IPS-NIHi11 (cell line): ENCODE measurements around the gene REXO1.
"Not testable (repeated sequence)": the region's sequence is repeated elsewhere in the genome, so short reads cannot be mapped to it uniquely, and the experiment has no call there.

Experiments used
- DNase-seq: peaks from one replicate; pipeline ENCODE4 v3.0.0; 2012; ENCODE audit warnings: mixed read lengths, low spot score

Gene REXO1

GRCh38 chr19:1813192-1814182 is 34.8 kb downstream of the REXO1 start:
- no peak for DNase-seq

- peak; percentile 95 for DNase-seq
These were observed 35.7 kb downstream of the REXO1 start for GRCh38 chr19:1812426-1813191.

- DNase-seq, result peak; percentile 99
These were observed 36.3 kb downstream of the REXO1 start, which contains the start of gene ATP8B3 for GRCh38 chr19:1811942-1812425. TSS of gene ATP8B3 (minus strand) at chr19:1812276. CDS start at chr19:1811736, 540 bp downstream.

GRCh38 chr19:1811472-1811894 is 36.8 kb downstream of the REXO1 start:
- peak; percentile 43 for DNase-seq

DNA sequence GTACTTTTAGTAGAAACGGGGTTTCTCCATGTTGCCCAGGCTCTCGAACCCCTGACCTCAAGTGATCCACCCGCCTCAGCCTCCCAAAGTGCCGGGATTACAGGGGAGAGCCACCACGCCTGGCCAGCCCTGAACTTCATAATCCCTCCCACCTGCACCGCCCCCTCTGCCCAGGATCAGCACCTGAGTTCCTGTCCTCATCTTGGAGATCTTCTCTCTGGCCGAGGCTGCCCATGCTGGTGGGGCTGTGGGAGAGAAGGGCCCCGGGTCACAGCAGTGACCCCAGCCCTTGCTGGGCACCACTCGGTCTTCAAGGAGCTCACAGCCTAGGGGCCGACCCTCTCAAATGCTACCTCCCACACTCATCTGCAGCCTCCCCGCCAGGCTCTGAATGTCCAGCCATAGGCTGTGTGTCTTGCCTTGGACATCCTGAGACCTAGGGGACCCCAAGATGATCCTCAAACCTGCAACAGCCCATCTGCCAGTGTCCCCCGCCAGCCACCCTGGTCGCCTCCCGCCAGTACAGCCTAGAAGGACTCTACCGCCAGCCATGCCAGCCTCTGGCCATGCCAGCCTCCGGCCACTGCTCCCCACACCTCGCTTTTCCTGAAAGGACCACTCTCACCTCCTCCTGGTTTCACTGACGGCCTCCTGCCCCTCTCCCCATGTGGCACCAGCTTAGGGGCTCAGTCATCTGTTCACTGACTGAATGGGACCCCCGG is 37.7 kb downstream of the REXO1 start:
- DNase-seq, result no peak

GRCh38 chr19:1809678-1810077 is 38.6 kb downstream of the REXO1 start:
- peak; percentile 49 for DNase-seq

- no peak for DNase-seq
These were observed 39.9 kb downstream of the REXO1 start for GRCh38 chr19:1808395-1808731.

- DNase-seq, result peak; percentile 35
These were observed 40.4 kb downstream of the REXO1 start for GRCh38 chr19:1807695-1808394.

GRCh38 chr19:1807030-1807694 is 41.1 kb downstream of the REXO1 start:
- DNase-seq, result no peak

DNA sequence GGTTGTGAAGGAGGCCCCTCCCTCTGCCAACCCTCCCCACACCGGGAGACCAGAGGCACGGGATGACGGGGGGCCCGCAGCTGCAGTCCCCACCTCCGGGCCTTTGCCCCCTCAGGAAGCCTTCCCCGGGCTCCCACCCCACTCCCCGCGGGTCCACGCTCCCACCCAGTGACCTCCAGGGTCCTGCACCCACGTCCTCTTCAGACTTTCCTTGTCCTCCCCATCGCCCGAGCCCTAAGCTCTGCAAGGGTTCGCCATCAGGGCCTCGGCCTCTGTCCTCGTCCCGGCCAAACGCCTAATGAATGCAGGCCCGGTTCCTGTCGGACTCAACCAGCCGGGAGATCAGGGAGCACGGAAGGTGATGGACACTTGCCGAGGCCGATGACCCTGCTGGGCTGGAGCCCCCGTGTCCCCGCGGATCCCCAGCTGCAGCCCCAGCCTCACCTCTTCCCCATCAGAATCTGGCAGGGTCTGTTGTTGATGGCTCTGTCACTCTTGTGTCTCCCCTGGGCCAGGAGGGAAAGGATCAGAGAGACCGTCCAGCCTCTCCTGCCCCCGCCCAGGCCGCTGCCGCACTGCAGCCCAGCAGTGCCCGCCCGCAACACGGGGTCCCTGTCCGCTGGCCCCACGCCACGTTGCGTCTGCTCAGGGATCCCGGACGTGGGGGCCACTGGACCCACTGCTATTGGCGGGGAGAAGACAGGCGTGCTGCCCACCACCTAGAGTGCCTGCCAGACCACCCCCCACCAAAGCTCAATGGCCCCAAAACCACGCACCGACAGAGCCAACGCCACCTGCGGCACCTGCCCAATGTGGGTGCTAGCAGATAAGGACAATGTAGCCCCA is 41.9 kb downstream of the REXO1 start:
- DNase-seq, result no peak

GRCh38 chr19:1805401-1806183 is 42.7 kb downstream of the REXO1 start:
- DNase-seq, result no peak

DNA sequence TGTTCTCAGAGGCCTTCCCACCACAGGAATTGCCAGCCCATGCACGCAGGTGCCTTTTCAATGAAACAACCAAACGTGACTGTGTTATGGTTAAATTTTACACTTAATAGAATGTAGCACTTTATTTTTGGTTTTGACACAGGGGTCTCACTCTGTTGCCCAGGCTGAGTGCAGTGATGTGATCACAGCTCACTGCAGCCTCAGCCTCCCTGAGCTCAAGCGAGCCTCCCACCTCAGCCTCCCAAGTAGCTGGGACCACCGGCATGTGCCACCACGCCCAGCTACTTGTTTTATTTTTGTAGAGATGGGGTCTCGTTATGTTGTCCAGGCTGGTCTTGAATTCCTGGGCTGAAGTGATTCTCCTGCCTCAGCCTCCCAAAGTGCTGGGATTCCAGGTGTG is 43.4 kb downstream of the REXO1 start:
- DNase-seq, result no peak

GRCh38 chr19:1799695-1800342 is 48.5 kb downstream of the REXO1 start:
- no peak for DNase-seq

- DNase-seq, result not testable (repeated sequence)
These were observed 51.0 kb downstream of the REXO1 start for GRCh38 chr19:1797313-1797712.

DNA sequence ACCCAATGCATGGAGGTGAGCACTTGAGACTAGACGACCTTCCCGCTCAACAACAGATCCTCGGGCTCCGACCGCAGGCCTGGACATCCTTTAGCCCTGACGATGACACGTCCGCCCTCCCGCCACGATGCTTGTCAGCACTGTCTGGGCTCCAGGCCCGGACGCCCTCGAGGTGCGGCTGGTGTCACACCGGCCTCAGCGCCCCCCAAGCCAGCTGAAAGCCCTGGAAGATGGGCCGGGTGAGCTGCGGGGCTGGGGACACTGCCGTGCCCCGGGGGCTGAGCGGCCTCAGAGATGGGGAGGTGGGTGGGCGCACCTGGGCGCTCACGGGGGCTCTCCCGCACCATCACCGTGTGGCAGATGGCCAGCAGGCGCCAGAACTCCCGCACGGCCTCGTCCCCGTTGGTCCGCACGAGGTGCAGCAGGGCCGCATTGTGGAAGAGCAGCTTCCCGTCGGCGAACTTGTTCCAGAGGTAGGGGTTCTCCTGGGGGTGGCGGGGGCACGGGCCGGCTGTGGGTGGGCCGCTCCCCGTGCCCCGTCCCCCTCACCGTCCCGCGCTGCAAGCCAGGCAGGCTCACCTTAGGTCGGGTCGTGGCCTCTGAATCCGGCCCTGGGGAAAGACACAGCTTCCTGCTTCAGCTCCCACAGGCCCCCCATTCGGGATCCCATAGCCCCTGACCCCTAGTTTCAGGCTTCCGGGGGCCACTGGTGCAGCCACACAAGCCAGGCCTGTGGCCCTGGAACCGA is 51.7 kb downstream of the REXO1 start:
- DNase-seq, result no peak

DNA sequence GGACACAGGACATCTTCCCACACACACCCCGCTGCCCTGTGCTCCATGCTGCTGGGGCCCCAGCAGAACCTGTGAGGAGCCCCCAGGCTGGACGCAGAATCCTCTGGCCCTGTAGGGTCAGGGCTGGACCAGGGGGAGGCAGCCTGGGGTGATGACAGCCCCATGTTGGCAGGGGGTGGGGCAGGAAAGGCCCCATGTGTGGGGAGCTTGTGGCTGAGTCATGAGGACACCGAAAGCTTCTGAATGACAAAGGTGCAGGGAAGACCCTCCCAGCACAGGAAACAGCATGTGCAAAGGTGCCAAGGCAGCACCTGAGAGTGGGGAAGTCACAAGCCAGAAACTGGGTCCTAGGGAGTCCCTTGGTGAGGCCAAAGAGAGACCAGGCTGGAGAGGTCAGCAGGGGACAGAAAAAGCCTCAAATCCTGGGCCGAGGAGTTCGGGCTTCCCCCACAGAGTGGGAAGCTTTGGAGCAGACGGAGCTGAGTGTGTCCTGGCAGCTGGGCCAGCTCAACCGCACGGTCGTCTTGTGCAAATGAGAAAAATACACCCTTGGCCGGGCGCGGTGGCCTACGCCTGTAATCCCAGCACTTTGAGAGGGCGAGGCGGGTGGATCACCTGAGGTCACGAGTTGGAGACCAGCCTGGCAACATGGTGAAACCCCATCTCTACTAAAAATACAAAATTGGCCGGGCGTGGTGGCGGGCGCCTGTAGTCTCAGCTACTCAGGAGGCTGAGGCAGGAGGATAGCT is 53.7 kb downstream of the REXO1 start:
- DNase-seq, result no peak

GRCh38 chr19:1791879-1792278 is 56.4 kb downstream of the REXO1 start:
- no peak for DNase-seq
